ENCODE measurements around the gene DCHS1.

The DCHS1 gene

GRCh38 chr11:6623391-6624363, 31.9 kb downstream of the DCHS1 start:
- no peak for DNase-seq
- H3K4me3 ChIP-seq: no peak overlapping the region
- no peak for TF ChIP-seq CTCF (IDR thresholded peaks at IDR 0.05)

GRCh38 chr11:6622261-6623171, 33.1 kb downstream of the DCHS1 start:
- Histone ChIP-seq H3K9me3 (no peaks in the 10 kb centered on the region), H3K36me3 (peaks cover 14 to 53% (median 48%) of the 10 kb centered on the region in 3 donors), H3K4me3 (no peak overlapping the region), H3K27me3 (no peaks in the 10 kb centered on the region), H3K4me1 (peaks cover 0 to 18% (median 13%) of the 10 kb centered on the region in 4 donors), H3K27ac (no peak overlapping the region)
- TF ChIP-seq CTCF (IDR thresholded peaks at IDR 0.05): no peak
- DNase-seq: no peak
- intact Hi-C loops (cut with DNase I; ENCODE audit: low total_unique reads): no loop called here

More at GRCh38 chr11:6623391-6624363, 31.9 kb downstream of the DCHS1 start:
- H3K36me3 ChIP-seq: peaks cover 15 to 60% (median 50%) of the 10 kb centered on the region in 3 donors
- H3K9me3 ChIP-seq: no peaks in the 10 kb centered on the region
- no peaks in the 10 kb centered on the region for H3K27me3 ChIP-seq
- peaks cover 0 to 6% (median 1%) of the 10 kb centered on the region in 4 donors for H3K4me1 ChIP-seq
- intact Hi-C loops (cut with DNase I; ENCODE audit: low total_unique reads): no loop called here
- H3K27ac ChIP-seq: no peak overlapping the region

GRCh38 chr11:6621711-6622211, 33.8 kb downstream of the DCHS1 start:
- no peak for TF ChIP-seq CTCF (IDR thresholded peaks at IDR 0.05)
- intact Hi-C loops (cut with DNase I; ENCODE audit: low total_unique reads): no loop called here
- Histone ChIP-seq H3K36me3 (peaks cover 9 to 49% (median 41%) of the 10 kb centered on the region in 3 donors), H3K9me3 (no peaks in the 10 kb centered on the region), H3K27me3 (no peaks in the 10 kb centered on the region), H3K27ac (no peak overlapping the region), H3K4me3 (no peak overlapping the region), H3K4me1 (peaks cover 0 to 23% (median 16%) of the 10 kb centered on the region in 4 donors)
- DNase-seq: no peak

GRCh38 chr11:6620636-6621035, 35.0 kb downstream of the DCHS1 start:
- DNase-seq: no peak
- Histone ChIP-seq H3K4me1 (peaks cover 0 to 23% (median 16%) of the 10 kb centered on the region in 4 donors), H3K9me3 (no peaks in the 10 kb centered on the region), H3K27ac (no peak overlapping the region), H3K36me3 (peaks cover 6 to 49% (median 33%) of the 10 kb centered on the region in 3 donors), H3K27me3 (no peaks in the 10 kb centered on the region), H3K4me3 (no peak overlapping the region)
- TF ChIP-seq CTCF (IDR thresholded peaks at IDR 0.05): no peak
- intact Hi-C loops (cut with DNase I; ENCODE audit: low total_unique reads): no loop called here

GRCh38 chr11:6619004-6619745, 36.4 kb downstream of the DCHS1 start, which contains the start of gene TPP1:
Gene TPP1 (minus strand): TSS chr11:6619422. CDS start chr11:6619400, 22 bp downstream.
- H3K9me3 ChIP-seq: no peaks in the 10 kb centered on the region
- H3K36me3 ChIP-seq: peaks cover 8 to 46% (median 30%) of the 10 kb centered on the region in 3 donors
- TF ChIP-seq CTCF (IDR thresholded peaks at IDR 0.05): peak in 1 of 2 experiments; percentile 19
- peaks cover 0 to 23% (median 16%) of the 10 kb centered on the region in 4 donors for H3K4me1 ChIP-seq
- no peaks in the 10 kb centered on the region for H3K27me3 ChIP-seq
- intact Hi-C loops (cut with DNase I; ENCODE audit: low total_unique reads): no loop called here
- H3K4me3 ChIP-seq: peak within 1 kb of the TSS; percentile 60 to 86
- DNase-seq: peak; percentile 96 to 97
- H3K27ac ChIP-seq: peak within 1 kb of the TSS; percentile 84 to 96

All from tibial artery (tissue), 4 donors.